Upper lobe of left lung (tissue), 6 donors: ENCODE measurements around the gene NEURL1. TPM values are rescaled to one million over a fixed set of nuclear protein-coding genes. Genes with fewer than 3 reads are reported as not detected.

Experiments used
- ATAC-seq, 2 donors: fragments of 200-7000 bp; cut with Tn5 transposase; one replicate each; pipeline ENCODE4 v1.9.1; 2022; ENCODE audit warnings: mild to moderate bottlenecking in 2 of 2, moderate library complexity in 2 of 2; ENCODE audit not compliant: low FRiP score in 2 of 2
- DNase-seq, 2 donors: peaks; one replicate each; pipeline ENCODE4 v3.0.0-alpha.2; 2019 to 2020
- H3K27ac ChIP-seq, 4 donors: fragments of 200-600 bp; sonication (generic); one replicate each; pipeline ENCODE4 v1.5.1; 2016 to 2019
- H3K27me3 ChIP-seq, 4 donors: fragments of 200-600 bp; sonication (generic); one replicate each; pipeline ENCODE4 v1.5.1; 2017 to 2019
- H3K36me3 ChIP-seq, 4 donors: fragments of 200-600 bp; sonication (generic); one replicate each; pipeline ENCODE4 v1.5.1; 2016 to 2019
- H3K4me1 ChIP-seq, 4 donors: fragments of 200-600 bp; sonication (generic); one replicate each; pipeline ENCODE4 v1.5.1; 2018 to 2019
- H3K4me3 ChIP-seq, 4 donors: fragments of 200-600 bp; sonication (generic); one replicate each; pipeline ENCODE4 v1.5.1; 2017 to 2019; ENCODE audit warnings: mild to moderate bottlenecking in 2 of 4, moderate library complexity in 1 of 4
- H3K9me3 ChIP-seq, 4 donors: fragments of 200-600 bp; sonication (generic); one replicate each; pipeline ENCODE4 v1.5.1; 2018 to 2019
- EP300 ChIP-seq, 4 donors: sonication (generic); formaldehyde crosslinking; IDR thresholded peaks; one replicate each; pipeline ENCODE4 v1.5.1; 2017; ENCODE audit warnings: antibody characterized with exemption in 4 of 4, control low read depth in 2 of 4
- POLR2A ChIP-seq, 4 donors: fragments of 450-650 bp; IDR thresholded peaks; one replicate each; pipeline ENCODE4 v1.5.1; 2016 to 2017; ENCODE audit warnings: antibody characterized with exemption in 4 of 4, mild to moderate bottlenecking in 2 of 4
- POLR2AphosphoS5 ChIP-seq, 2 donors: sonication (generic); formaldehyde crosslinking; IDR thresholded peaks; one replicate each; pipeline ENCODE4 v1.5.1; 2017; ENCODE audit warnings: antibody characterized with exemption in 2 of 2
- WGBS, 2 donors: methylation state at CpG; one replicate each; pipeline ENCODE4 v1.1.5; 2017 to 2018; 5-methylcytosine and 5-hydroxymethylcytosine counted together
- total RNA-seq, 6 donors: library from RNA; depleted of rRNA in 4 of 6; stranded (reverse); fragments of >200 nt in 4 of 6; gene quantifications; one replicate each; pipeline versions ENCODE4 v1.1.0 to v1.2.1, GENCODE V29; 2016 to 2021
- TF ChIP-seq, protein P1 (sequence below), 6 experiments: fragments of 450-650 bp in 4 of 6; fragments of 200-600 bp in 2 of 6; sonication (generic) in 2 of 6; IDR thresholded peaks; one replicate each; pipeline ENCODE4 v1.5.1; 2016 to 2019; ENCODE audit warnings: antibody characterized with exemption in 6 of 6
- donor health status: DM: no; HTN: no; CAD: no; lungs with moderate emphysema.
- donor health status: DM: no; HTN: yes; CAD: no; lungs with severe emphysema.

The NEURL1 gene
- total RNA-seq, 6 donors from 2014 or later = 0.22 to 1.1 (median 0.80) TPM; not detected in 1

DNA sequence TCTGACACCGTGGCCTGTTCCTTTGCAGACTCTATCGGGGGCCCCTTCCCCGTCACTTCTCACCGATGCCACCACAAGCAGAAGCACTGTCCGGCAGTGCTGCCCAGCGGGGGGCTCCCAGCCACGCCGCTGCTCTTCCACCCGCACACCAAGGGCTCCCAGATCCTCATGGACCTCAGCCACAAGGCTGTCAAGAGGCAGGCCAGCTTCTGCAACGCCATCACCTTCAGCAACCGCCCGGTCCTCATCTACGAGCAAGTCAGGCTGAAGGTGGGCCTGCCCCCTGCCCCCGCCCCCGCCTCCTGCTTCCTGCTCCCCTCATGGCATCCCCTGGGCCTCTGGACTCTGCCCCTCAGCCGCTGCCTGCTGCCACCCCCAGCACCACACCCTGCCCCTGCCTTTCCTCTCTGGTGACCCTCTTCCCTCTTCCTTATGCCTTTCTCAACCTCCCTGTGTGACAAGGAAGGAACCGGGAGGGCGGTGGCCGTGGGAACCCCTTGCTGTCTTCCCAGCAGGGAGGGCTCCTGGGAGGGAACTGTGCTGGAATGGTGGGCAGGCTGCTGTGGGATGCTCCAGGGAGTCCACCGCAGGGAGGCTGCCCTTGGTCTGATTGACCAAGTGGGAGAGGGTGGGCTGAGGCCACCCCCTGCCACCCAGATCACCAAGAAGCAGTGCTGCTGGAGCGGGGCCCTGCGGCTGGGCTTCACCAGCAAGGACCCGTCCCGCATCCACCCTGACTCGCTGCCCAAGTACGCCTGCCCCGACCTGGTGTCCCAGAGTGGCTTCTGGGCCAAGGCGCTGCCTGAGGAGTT is 77.5 kb downstream of the NEURL1 start:
- TF ChIP-seq POLR2AphosphoS5 (IDR thresholded peaks at IDR 0.05) (no peak), POLR2A (IDR thresholded peaks at IDR 0.05) (no peak), EP300 (IDR thresholded peaks at IDR 0.05) (no peak)
- TF ChIP-seq, protein P1, sequence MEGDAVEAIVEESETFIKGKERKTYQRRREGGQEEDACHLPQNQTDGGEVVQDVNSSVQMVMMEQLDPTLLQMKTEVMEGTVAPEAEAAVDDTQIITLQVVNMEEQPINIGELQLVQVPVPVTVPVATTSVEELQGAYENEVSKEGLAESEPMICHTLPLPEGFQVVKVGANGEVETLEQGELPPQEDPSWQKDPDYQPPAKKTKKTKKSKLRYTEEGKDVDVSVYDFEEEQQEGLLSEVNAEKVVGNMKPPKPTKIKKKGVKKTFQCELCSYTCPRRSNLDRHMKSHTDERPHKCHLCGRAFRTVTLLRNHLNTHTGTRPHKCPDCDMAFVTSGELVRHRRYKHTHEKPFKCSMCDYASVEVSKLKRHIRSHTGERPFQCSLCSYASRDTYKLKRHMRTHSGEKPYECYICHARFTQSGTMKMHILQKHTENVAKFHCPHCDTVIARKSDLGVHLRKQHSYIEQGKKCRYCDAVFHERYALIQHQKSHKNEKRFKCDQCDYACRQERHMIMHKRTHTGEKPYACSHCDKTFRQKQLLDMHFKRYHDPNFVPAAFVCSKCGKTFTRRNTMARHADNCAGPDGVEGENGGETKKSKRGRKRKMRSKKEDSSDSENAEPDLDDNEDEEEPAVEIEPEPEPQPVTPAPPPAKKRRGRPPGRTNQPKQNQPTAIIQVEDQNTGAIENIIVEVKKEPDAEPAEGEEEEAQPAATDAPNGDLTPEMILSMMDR (IDR thresholded peaks at IDR 0.05) = no peak
- H3K27me3 ChIP-seq = no peaks in the 10 kb centered on the region
- H3K9me3 ChIP-seq = no peaks in the 10 kb centered on the region
- DNase-seq = peak in 1 of 2 donors; percentile 61
- no peak for ATAC-seq
- 89 to 96% methylated on average over 18 to 27 of the region's 28 CpGs for WGBS, 2 donors
- H3K4me3 ChIP-seq = no peak overlapping the region
- H3K4me1 ChIP-seq = no peaks in the 10 kb centered on the region
- H3K36me3 ChIP-seq = no peaks in the 10 kb centered on the region
- H3K27ac ChIP-seq = no peak overlapping the region

DNA sequence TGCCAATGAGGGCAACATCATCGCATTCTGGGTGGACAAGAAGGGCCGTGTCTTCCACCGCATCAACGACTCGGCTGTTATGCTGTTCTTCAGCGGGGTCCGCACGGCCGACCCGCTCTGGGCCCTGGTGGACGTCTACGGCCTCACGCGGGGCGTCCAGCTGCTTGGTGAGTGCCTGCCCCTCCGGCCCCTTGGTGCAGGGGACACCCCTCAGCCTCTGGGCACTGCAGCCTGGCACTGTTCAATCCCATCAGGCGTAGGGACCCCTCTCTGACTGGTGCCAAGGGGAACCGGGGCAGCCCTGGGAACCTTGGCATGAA is 78.1 kb downstream of the NEURL1 start:
- Histone ChIP-seq H3K27me3 (no peaks in the 10 kb centered on the region), H3K36me3 (no peaks in the 10 kb centered on the region), H3K9me3 (no peaks in the 10 kb centered on the region), H3K27ac (no peak overlapping the region), H3K4me1 (no peaks in the 10 kb centered on the region), H3K4me3 (no peak overlapping the region)
- 97% methylated on average over 17 of the region's 18 CpGs; no CpG with 5 or more reads in 1 of the 2 donors for WGBS, 2 donors
- DNase-seq (peak in 1 of 2 donors; percentile 69), ATAC-seq (no peak)
- TF ChIP-seq EP300 (IDR thresholded peaks at IDR 0.05) (no peak), POLR2A (IDR thresholded peaks at IDR 0.05) (no peak), POLR2AphosphoS5 (IDR thresholded peaks at IDR 0.05) (no peak)
- TF ChIP-seq, protein P1 (IDR thresholded peaks at IDR 0.05) = no peak

DNA sequence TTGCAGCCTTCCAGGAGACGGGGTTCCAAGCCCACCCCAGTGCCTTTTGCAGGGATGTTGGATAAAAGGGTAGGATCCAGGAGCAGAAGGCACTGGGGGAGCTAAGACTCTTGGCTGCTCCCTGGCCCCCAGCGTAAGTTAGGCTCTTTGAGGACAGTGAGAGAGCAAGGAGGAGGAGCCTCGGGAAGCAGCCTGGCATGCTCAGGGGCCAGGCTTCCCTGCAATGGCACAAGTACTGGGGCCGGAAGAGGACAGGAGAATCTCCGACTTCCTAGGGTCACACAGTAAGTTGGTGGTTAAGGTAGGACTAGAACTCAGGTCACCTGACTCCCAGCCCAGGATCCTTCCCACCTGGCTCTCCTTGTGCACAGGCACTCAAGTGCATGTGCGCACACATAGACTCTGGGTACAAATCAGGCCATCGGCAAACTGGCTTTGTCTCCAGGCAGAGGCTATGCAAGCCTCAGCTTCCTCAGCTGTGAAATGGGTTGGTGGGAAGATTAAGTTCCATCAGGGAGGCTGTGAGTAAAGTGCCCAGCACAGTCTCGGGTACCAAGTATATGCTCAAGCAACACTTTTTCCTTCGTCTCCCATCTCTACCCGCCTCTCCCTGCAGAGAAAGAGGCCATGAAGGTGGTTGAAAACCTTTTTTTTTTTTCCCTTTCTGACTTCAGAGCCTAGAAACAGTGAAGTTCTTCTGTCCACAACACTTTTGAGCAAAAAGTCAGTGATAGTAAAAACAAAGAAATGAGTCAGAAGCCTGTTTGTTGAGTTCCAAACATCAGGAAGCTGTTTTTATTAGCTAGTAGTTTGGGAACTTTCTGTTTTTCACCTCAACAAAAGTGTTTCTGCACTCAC is 79.1 kb downstream of the NEURL1 start:
- ATAC-seq = no peak
- Histone ChIP-seq H3K27me3 (no peaks in the 10 kb centered on the region), H3K27ac (no peak overlapping the region), H3K4me3 (no peak overlapping the region), H3K4me1 (no peaks in the 10 kb centered on the region), H3K36me3 (no peaks in the 10 kb centered on the region), H3K9me3 (no peaks in the 10 kb centered on the region)
- WGBS, 2 donors = 90% methylated on average over 9 to 10 of the region's 10 CpGs
- TF ChIP-seq POLR2AphosphoS5 (IDR thresholded peaks at IDR 0.05) = no peak
- TF ChIP-seq, protein P1 (IDR thresholded peaks at IDR 0.05) = no peak
- no peak for TF ChIP-seq POLR2A (IDR thresholded peaks at IDR 0.05)
- TF ChIP-seq EP300 (IDR thresholded peaks at IDR 0.05) = no peak
- DNase-seq = no peak

GRCh38 chr10:103573205-103573487 is 79.6 kb downstream of the NEURL1 start:
- Histone ChIP-seq H3K36me3 (no peaks in the 10 kb centered on the region), H3K27ac (no peak overlapping the region), H3K4me3 (no peak overlapping the region), H3K9me3 (no peaks in the 10 kb centered on the region), H3K4me1 (no peaks in the 10 kb centered on the region), H3K27me3 (no peaks in the 10 kb centered on the region)
- DNase-seq = no peak
- TF ChIP-seq EP300 (IDR thresholded peaks at IDR 0.05) (no peak), POLR2A (IDR thresholded peaks at IDR 0.05) (no peak), POLR2AphosphoS5 (IDR thresholded peaks at IDR 0.05) (no peak)
- TF ChIP-seq, protein P1 (IDR thresholded peaks at IDR 0.05) = no peak
- ATAC-seq = no peak
- WGBS, 2 donors = 88 to 93% methylated on average over 7 of the region's 7 CpGs
